CD4-positive, alpha-beta T cell treated with Interleukin-2 at 100 ng/mL for 4 hours (primary cell): ENCODE data around the gene GRID1.

Source experiments
- DNase-seq: peaks from one replicate; pipeline ENCODE4 v3.0.0-alpha.2; 2020; ENCODE audit warnings: low spot score

The GRID1 gene

GRCh38 chr10:86337121-86337601 lies 29.4 kb downstream of the GRID1 start:
- no peak for DNase-seq

DNA sequence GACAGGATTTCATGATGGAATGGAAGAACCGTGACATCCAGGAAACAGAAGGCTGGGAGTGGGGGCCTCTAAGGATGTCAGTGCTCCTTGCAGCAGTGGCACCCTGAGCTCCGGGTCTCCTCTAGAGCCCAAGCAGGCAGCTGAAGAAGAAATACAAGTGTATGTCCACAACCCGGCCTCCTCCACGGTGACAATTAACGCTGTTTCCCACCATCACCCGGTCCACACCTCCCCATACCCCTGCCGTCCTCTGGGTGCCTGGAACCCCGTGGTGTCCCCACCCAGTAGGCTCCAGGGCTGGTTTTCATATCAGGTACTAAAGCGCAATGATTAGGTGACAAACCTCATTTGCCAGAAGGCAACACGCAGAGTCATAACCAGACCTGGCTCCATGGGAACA lies 30.3 kb downstream of the GRID1 start:
- DNase-seq = no peak

- DNase-seq = no peak
Measured at GRCh38 chr10:86335831-86336230, 30.8 kb downstream of the GRID1 start.

DNA sequence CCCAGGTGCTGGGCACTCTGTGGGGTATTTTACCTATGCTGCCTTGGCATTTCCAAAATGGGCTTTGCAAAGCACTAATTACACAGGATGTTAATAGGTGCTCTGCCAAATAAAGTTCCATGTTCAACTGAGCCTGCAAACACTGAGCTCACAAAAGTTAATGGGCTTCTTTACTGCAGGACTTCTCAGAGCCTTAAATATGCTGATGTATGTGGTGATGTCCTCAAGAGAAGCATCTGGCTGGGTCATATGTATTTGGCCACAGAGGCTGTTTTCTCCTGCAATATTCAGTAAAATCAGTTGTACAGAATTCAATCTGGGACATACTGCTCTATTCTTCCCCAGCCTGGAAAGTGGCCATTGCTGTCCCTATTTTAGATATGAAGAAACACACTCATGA lies 31.3 kb downstream of the GRID1 start:
- no peak for DNase-seq

GRCh38 chr10:86334488-86335085 lies 32.0 kb downstream of the GRID1 start:
- DNase-seq = no peak

GRCh38 chr10:86333826-86334487 lies 32.6 kb downstream of the GRID1 start:
- DNase-seq = no peak

- no peak for DNase-seq
Measured at GRCh38 chr10:86331861-86332260, 34.7 kb downstream of the GRID1 start.

- no peak for DNase-seq
Measured at GRCh38 chr10:86330778-86331763, 35.5 kb downstream of the GRID1 start.

DNA sequence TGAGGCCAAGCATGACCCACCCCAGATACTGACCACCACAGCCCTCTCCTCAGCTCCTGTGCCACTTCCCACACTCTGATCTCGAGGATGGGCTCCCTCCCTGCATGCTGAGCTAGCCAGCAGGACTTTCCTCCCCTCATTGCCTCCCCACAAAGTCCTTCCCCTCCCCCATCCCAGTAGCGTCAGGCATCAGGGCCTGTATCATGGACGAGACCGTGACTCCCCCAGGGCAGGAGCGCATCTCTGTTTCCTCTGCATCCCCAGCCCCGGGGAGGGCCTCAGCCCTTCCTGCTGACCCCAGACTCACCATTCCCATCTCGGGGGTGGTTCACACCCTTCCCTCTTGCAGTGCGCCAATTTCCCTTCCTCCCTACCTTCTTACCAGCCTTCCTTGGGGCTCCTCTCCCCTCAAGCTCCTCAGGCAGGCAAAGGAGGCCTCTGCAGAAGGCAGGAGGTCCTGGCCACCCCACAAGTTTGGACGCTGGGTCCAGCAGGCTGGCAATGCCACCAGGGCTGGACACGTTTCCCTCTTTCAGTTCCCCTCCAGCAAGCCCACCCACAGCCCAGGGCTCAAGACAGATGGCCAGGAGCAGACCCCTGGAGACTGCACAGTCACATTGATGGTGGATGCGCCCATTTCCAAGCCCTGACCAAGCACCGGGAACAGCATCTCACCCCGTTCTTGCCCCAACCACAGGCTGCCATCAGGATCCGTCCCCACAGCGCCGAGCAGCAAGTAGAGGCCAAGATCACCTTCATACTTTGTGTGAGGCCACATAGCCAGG lies 36.5 kb downstream of the GRID1 start:
- DNase-seq = no peak

DNA sequence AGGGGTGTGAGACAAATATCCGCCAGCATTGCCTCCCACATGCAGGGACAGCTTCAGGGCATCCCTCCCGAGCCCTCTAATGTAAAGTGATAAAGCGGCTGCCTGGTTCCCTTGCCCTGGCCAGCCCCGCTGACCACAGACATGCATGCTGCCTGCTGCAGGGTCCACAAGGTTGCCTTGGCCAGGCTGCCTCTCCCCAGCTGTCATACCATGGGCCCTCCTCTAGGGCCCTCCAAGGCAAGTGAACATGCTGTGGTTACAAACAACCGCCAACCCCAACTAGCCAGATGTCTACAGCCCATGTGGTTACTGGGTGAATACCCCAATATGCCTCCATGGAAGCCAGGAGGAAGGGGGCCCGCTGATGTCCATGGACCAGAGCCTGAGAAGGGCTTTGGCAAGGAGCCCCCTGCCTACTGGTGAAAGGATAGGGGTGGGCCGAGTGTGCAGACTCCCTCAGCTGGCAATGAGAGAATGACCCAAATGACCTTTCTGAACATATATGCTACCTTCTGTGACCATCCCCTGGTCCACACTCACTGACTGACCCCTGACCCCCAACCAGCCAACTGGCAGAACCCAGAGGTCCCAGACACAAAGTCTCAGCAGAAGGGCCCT lies 37.4 kb downstream of the GRID1 start:
- no peak for DNase-seq

GRCh38 chr10:86327954-86328725 lies 38.5 kb downstream of the GRID1 start:
- no peak for DNase-seq

DNA sequence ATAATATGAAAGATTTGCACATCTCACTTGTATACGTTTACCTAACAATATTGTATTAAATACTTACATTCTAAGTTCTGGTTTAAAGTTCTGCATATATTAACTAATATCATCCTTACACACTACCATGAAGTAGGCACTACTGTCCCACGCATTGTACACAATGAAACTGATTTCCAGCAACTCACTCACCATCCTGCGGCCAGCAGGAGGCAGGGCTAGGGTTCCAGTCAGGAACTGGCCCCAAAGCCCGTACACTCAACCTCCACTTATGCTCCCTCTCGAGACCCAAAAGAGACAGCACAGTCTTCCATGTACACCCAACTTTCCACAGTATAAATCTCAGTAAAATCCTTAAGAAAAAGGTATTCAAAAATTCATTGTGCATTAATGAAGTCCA lies 41.4 kb downstream of the GRID1 start:
- no peak for DNase-seq

DNA sequence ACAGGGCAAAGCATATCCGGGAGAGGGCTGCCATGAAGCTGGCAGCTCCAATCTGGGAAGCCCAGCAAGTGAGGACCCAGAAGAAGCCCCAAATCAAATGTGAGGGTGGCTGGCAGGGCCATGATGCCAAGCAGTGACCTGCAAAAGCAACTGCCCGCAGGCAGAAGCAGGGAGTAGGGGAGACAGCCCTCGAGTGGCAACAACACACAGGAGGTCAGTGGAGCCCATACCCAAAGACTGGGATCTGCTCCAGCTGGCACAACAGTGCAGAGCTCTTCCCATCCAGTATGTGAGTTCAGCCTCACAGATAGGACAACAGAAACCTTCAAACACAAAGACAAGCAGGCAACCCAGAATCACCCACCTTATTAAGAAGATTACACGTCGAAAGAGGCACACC lies 45.0 kb downstream of the GRID1 start:
- DNase-seq = no peak

- no peak for DNase-seq
Measured at GRCh38 chr10:86319676-86320075, 46.9 kb downstream of the GRID1 start.

- DNase-seq = no peak
Measured at GRCh38 chr10:86317949-86318725, 48.5 kb downstream of the GRID1 start.

DNA sequence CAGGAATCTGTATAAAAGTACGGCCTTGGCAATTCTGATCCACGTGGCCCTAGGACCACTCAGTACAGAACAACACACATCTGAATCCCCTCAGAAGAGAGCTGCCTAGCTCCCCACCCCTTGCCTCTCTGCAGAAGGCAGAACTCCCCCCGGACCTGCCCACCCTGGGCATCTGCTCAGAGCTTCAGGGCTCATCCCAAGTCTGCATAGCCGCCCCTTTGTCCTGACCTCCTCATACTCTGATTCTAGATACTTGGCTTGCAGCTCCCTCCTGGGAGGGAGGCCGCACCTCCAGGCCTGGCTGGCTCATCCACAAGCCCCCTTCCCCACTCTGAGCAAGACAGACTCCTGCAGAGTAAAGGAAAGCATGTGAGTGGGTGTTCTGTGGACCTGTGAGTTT lies 49.6 kb downstream of the GRID1 start:
- DNase-seq = no peak

DNA sequence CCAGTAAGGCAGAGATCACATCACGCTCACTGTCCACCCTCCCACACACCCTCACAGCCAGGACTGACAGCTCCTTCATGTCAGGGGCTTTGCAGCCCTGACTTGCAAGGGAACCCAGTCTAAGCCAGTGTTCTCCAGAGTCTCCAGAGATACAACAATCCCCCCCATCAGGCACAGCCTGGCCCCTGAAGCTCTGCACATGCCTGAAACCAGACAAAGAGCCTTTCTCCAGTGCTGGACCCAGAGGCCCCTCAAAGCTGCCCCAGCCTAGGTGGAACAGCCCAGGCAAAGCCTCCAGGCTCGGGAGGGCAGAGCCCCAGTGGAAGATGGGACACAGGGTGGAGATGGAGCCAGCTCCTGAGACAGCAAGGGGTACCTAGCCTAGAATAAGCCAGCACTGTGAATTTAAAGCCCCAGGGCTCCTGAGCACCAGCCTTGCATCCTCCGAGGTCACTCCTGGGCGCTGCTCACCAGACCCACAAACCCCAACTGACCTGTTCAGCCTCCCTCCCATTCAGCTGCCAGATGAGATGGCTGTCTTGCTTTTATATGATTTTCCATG lies 50.2 kb downstream of the GRID1 start:
- no peak for DNase-seq

- DNase-seq = no peak
Measured at GRCh38 chr10:86315549-86315942, 51.0 kb downstream of the GRID1 start.
